NCI-H345 (cell line): ENCODE data around the gene MAPK10.
"Not testable (repeated sequence)": the region's sequence is repeated elsewhere in the genome, so short reads cannot be mapped to it uniquely, and the experiment has no call there.

Experiments
- DNase-seq: peaks from one replicate; lab custom pipeline; 2025; lab: John Stamatoyannopoulos, UW

MAPK10 gene

GRCh38 chr4:86106475-86106874 is 253.4 kb downstream of the MAPK10 start:
- DNase-seq: no peak

DNA sequence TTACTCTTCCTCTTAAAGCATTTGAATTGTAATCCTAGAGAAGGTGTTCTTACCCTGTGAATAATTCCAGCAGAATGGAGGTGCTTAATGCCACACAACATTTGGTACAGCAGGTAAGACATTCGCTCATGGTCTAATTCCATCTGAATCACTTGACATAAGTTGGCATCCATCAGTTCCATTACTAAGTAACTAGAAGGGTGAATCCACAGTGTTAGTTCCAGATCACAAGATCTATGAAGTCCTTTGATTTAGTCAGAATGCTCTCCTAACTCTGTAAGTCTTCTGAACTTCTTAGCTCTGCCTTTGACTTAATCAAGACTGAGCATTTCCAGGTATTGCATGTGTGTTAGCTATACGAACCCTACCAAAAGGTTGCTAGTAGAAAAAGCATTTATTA is 258.0 kb downstream of the MAPK10 start:
- no peak for DNase-seq

DNA sequence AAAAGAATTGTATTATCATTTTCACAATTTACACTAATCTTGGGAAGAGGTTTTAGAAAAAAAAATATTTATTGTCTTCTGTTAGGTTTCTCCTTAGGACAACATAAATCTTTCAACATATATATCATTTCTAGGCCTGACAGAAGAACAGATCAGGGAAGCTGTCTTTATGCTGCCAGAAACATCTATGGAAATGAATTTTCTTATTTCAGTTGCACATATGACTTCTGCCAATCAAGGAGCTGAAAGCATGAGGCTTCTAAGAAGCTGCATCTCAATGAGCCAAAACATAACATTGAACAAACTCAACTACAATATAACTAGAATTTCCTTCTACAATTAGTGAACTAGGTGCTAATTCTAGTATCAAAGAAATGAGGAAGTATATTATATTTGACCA is 258.4 kb downstream of the MAPK10 start:
- DNase-seq: no peak

GRCh38 chr4:86100539-86101215 is 259.2 kb downstream of the MAPK10 start:
- no peak for DNase-seq

- DNase-seq: no peak
Measured at GRCh38 chr4:86099348-86099747, 260.5 kb downstream of the MAPK10 start.

DNA sequence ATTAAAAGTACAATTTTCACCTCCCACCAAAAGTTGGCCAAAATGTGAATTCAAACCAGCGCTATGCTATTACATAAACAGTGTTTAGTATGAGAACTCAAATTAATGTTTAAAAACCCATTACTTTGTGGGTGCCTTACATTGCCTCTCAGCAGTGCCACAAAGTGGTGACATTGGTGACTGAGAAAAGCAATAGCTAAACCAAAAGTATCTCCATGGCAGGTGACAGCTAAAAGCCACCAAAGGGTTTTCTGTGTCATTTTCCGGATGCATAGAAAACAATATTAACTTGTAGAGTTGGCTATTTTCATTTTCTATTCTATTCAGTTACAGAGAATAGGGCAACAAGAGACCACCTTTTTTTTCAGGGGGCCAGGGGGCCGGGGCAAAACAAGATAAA is 261.2 kb downstream of the MAPK10 start:
- DNase-seq: no peak

DNA sequence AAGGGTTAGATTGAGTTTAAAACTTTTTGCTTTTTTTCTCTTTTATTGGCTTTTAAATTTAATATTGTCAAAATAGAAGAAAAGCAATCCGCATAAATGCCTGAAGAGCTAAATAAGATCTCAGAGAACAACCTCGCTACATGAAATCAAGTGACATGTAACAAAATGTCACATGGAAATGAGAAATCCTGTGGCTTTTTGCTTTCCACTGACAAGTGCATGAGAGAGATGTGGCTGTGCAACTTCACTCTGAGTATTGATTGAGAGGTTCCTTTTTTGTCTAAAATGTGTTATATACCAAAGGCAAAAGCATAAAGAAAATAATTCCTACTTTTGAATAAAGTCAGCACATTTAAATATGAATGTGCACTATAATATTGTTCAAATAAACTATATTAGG is 263.5 kb downstream of the MAPK10 start:
- DNase-seq: no peak

DNA sequence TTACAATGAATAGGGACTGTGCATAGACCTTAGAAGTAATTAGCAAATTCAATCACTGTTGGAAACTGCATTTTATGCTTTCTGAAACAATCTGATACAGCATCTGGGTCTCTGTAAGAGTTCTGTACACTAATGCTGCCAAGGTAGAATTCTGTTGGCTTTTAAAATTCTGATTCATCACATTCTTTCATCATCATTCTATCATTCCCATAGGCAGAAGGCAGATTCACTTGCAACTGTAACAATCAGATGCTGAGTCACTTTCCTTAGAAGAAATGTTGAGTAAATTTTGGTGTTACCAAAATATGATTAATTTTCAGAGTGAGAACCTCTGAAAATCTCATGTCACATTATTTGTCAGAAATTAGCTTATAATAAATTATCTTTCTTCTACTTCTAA is 267.2 kb downstream of the MAPK10 start:
- DNase-seq: no peak

- no peak for DNase-seq
Measured at GRCh38 chr4:86091201-86091600, 268.7 kb downstream of the MAPK10 start.

- DNase-seq: no peak
Measured at GRCh38 chr4:86089781-86090323, 270.0 kb downstream of the MAPK10 start.

DNA sequence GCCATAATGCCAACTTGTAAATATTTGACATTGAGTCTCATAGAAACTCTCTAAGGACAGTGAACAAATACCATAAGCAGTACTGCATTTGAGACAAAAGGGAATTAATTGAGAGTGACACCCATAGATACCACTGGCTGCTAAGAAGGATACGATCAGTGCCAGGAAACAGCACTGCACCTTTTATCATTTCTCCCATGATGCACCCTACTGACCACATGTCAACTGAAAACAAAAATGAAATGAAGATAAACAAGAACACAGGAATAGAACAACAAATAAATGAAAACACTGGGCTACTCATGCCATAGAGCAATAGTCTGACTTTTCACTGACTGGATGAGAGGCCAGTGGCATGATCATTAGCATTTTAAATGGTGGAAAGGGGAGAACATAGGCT is 270.8 kb downstream of the MAPK10 start:
- DNase-seq: no peak

DNA sequence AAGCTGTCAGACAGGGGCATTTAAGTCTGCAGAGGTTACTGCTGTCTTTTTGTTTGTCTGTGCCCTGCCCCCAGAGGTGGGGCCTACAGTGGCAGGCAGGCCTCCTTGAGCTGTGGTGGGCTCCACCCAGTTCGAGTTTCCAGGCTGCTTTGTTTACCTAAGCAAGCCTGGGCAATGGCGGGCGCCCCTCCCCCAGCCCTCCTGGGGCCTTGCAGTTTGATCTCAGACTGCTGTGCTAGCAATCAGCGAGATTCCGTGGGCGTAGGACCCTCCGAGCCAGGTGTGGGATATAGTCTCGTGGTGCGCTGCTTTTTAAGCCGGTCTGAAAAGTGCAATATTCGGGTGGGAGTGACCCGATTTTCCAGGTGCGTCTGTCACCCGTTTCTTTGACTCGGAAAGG is 284.1 kb downstream of the MAPK10 start:
- DNase-seq: not testable (repeated sequence)

- no peak for DNase-seq
Measured at GRCh38 chr4:86060341-86060740, 299.5 kb downstream of the MAPK10 start.

- no peak for DNase-seq
Measured at GRCh38 chr4:86058621-86059020, 301.2 kb downstream of the MAPK10 start.

- no peak for DNase-seq
Measured at GRCh38 chr4:86055898-86056297, 304.0 kb downstream of the MAPK10 start.

- no peak for DNase-seq
Measured at GRCh38 chr4:86054286-86055032, 305.4 kb downstream of the MAPK10 start.

GRCh38 chr4:86050496-86050895 is 309.4 kb downstream of the MAPK10 start:
- DNase-seq: no peak

- DNase-seq: no peak
Measured at GRCh38 chr4:86048426-86048825, 311.4 kb downstream of the MAPK10 start.

DNA sequence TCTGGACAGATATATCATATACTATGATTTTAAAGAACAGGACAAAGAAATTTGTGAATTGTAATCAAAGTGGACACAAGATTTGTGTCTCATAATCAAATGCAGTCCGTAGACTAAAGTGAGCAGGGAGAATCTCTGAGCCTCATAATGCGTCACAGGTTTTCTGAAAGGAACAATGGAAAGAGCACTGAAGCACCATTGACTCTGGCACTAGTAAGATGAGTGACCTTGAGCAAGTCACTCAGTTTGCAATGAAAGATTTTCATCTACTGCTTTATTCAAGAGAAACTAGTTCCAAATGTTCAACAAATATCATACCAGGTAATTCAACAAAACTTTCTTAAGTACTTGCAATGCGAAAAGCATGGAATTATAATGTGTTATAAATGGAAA is 315.3 kb downstream of the MAPK10 start:
- DNase-seq: no peak

DNA sequence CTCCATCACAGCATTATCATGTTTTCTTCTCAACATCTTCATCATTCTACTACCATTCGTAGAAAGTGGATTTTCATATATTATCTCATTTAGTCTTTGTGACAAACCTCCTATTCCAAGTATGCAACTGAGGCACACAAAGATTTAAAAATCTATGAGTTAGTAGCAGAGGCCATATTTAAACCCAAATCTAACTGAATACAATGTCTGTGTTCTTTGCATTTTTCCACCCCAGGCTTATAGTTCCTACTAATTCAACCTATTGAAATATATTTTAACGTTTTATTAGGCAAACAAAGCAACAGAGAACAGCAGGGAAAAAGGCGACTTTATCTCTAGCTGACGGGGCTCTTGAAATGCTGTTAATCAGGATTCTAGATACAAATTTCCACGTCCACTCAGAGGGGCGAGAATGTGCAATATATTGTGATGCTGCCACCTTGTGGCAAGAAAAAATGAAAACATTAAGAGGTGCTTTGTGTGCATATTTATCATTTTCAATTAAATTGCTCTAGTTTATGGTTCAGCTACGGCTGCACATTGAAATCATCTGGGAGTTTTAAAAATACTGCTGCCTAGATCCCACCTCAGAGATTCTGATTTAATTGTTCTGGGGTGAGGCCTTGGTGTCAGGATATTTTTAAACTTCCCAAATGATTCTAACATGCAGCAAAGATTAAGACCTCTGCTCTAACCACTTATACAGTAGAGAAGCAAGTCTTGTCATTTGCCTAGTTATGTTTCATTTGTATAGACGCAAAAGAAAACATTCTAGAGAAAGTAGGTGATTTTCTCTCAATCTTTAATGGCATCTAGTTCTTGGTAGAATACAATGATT is 315.9 kb downstream of the MAPK10 start:
- DNase-seq: peak; percentile 26

DNA sequence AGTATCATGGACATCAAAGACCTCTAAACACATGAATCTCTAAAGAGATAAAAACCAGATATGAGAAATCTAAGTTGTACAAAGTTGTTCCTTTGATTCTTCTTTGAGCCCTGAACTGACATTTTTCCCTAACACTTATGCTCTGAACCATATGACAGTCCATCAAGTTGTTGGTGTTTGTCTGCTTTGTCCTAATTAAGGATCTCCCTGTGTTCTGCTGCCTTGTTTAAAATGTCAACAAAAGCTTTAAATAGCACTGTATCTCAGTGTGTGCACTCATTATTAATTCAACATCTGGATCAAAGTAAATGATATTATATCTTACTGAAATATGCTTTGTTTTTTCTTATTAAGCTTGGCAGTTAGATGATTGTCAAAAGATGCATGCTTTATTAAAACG is 321.8 kb downstream of the MAPK10 start:
- DNase-seq: no peak

GRCh38 chr4:86036736-86037135 is 323.1 kb downstream of the MAPK10 start:
- DNase-seq: no peak

DNA sequence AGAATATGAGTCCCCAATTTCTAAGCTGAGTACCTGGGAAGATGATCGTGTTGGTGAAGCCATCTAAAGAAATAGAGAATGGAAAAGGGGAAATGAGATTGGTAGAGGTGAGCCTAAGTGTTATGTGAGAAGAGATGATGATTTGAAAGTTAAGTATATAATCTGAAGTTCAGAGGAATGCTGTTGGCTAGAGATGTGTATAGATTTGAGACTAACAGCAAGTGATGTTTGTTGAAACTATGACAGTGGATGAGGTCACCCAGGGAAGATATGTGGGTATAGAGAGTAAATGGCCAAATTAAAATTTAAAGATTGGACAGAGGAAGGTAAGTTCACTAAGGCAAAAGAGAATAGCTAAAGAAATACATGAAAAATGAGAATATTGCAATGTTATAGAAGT is 324.2 kb downstream of the MAPK10 start:
- no peak for DNase-seq
